Frontal cortex (tissue), 4 donors: Measurements from ENCODE around the gene COL26A1. TPM values are rescaled to one million over a fixed set of nuclear protein-coding genes. Genes with fewer than 3 reads are reported as not detected.
"Not testable (repeated sequence)": the region's sequence is repeated elsewhere in the genome, so short reads cannot be mapped to it uniquely, and the experiment has no call there.

Experiments used
- DNase-seq, 2 donors: peaks; one replicate each; pipeline ENCODE4 v3.0.0; 2012; ENCODE audit warnings: low spot score in 2 of 2
- FAIRE-seq: peaks from 2 replicates; lab custom pipeline; 2012; peaks lifted over from hg19 to GRCh38; lab: Jason Lieb, UNC
- small RNA-seq: library from RNA; depleted of rRNA; stranded (forward); fragments of <200 nt; gene quantifications from one replicate; pipeline ENCODE3, GENCODE V24; 2014
- total RNA-seq: library from RNA; depleted of rRNA; stranded (reverse); fragments of >200 nt; gene quantifications from one replicate; pipeline ENCODE4 v1.2.3, GENCODE V29; 2014
- donor health status: control.
- donor health status: control.
- donor health status: control.

COL26A1 gene
- total RNA-seq, 1 donor from 2014 or later = 14.3 TPM

GRCh38 chr7:101604331-101604933 lies 241.8 kb downstream of the COL26A1 start:
- no peak for FAIRE-seq
- no peak for DNase-seq

- DNase-seq, FAIRE-seq: not testable (repeated sequence)
Observed at GRCh38 chr7:101604934-101605332, 242.3 kb downstream of the COL26A1 start.

DNA sequence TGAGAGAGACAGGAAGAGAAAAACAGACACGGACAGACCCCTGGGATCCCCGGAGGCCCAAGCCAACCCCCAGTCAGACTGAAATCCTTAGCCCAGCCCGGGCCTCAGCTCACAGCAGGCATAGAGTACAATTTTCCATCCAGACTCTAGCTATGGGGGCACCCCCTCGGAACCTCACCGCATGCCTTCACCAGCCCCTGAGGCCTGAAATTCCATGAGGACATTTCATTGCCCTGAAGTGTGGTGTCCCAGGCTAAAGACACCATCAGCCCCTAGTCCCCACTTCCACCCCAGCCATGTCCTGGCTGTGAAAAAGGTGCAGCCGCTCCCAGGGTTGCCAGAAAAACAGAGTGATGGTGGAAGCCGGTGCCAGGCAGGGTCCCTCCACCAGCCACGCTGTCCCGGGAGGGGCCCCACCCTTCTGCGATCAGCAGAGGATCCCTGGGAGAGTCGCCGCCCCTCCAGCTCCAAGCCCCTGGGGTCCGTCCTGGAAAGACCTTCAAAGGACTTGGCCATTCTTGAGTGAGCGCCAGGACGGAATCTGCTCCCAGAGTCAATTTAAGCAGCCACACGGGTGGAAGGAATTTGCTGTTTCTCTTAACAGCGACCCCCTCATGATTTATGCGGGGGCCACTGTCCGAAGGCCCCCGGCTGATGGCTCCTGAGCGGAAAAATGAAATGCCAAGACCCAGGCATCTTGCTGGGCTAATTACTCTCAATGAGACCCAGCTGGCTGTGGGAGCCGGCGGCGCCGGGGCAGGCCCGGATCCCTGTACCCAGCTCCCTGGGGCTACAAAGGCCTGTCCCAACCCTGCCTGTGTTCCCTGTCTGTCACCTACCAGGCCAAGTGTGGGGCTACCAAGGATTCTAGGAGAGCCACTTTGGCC lies 243.2 kb downstream of the COL26A1 start:
- FAIRE-seq (no peak), DNase-seq (no peak)

DNA sequence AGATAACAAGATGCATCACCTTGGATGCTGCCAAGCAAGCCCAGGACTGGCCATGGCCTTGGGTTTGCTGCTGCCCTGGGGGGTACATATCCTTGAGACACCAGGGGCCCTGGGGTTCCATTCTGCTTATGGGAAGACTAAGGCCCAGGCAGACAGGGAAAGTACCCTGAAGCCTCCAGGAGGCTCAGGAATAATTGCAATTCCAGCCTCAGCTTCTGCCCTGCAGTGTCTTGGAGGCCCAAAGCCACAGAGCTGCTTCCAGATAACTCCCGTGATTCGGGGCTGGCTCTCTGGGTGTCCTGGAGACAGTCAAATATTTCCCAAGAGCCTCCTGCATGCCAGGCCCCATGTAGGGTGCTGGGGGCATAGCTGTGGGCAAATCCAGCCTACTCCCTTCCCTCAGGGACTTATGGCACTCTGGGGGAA lies 243.8 kb downstream of the COL26A1 start:
- FAIRE-seq = no peak
- no peak for DNase-seq

Small RNA genes lying within 50 kb of the gene (small RNA-seq; reads per million reads assigned to genes)
- gene AC004965.1 = not detected

Other genes with a start within 250 kb of the COL26A1 start
- gene SERPINE1, start 235.8 kb upstream of the COL26A1 start, total RNA-seq = under 0.01 TPM
- gene AP1S1, start 208.4 kb upstream of the COL26A1 start, total RNA-seq = 139 TPM
- gene VGF, start 197.3 kb upstream of the COL26A1 start, total RNA-seq = 7.7 TPM
- 0.82 TPM for gene NAT16, start 182.6 kb upstream of the COL26A1 start, total RNA-seq
- gene MOGAT3, start 161.8 kb upstream of the COL26A1 start, total RNA-seq = not detected
- 8.2 TPM for gene PLOD3, start 145.3 kb upstream of the COL26A1 start, total RNA-seq
- 46.1 TPM for gene ZNHIT1, start 144.7 kb upstream of the COL26A1 start, total RNA-seq
- gene CLDN15, start 125.1 kb upstream of the COL26A1 start, total RNA-seq = 2.9 TPM
- gene FIS1, start 117.8 kb upstream of the COL26A1 start, total RNA-seq = 58.7 TPM
- 33.8 TPM for gene IFT22, start 41.1 kb upstream of the COL26A1 start, total RNA-seq